ENCODE results near the gene RALY.

DNA sequence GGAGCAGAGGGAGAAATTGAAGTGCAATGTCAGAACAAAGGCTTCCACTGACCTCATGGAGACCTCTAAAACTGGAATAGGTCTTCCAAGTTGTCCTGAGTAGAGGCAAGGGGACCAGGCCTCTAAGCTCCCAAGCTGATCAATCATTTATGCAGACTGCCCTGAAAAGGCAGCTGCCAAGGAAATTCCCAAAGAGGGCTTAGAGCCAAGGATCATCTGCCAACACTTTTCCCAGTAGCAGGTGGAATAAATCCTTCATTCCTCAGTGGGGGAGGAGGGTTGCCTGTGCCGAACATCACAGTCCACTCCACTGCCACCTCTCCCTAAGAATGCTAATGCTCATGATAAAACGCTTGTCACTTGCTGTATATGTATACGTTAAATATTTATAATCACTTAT lies 29.3 kb upstream of the RALY start:
- TF ChIP-seq, protein P1, sequence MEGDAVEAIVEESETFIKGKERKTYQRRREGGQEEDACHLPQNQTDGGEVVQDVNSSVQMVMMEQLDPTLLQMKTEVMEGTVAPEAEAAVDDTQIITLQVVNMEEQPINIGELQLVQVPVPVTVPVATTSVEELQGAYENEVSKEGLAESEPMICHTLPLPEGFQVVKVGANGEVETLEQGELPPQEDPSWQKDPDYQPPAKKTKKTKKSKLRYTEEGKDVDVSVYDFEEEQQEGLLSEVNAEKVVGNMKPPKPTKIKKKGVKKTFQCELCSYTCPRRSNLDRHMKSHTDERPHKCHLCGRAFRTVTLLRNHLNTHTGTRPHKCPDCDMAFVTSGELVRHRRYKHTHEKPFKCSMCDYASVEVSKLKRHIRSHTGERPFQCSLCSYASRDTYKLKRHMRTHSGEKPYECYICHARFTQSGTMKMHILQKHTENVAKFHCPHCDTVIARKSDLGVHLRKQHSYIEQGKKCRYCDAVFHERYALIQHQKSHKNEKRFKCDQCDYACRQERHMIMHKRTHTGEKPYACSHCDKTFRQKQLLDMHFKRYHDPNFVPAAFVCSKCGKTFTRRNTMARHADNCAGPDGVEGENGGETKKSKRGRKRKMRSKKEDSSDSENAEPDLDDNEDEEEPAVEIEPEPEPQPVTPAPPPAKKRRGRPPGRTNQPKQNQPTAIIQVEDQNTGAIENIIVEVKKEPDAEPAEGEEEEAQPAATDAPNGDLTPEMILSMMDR (IDR thresholded peaks at IDR 0.05; ENCODE audit: low read depth, low read length, poor library complexity, severe bottlenecking) = no peak
- TF ChIP-seq EZH2phosphoT487 (IDR thresholded peaks at IDR 0.05; ENCODE audit: borderline replicate concordance, low read length) = no peak

Data from DOHH2 (cell line).